GM21825 (cell line): ENCODE data around the gene PIGB.
"Not testable (repeated sequence)": the region's sequence is repeated elsewhere in the genome, so short reads cannot be mapped to it uniquely, and the experiment has no call there.

Source experiments
- ATAC-seq: cut with Tn5 transposase; IDR thresholded peaks from one replicate; pipeline ENCODE4 v1.9.1; 2021; ENCODE audit warnings: mild to moderate bottlenecking, moderate library complexity; ENCODE audit not compliant: unreplicated experiment

PIGB gene

DNA sequence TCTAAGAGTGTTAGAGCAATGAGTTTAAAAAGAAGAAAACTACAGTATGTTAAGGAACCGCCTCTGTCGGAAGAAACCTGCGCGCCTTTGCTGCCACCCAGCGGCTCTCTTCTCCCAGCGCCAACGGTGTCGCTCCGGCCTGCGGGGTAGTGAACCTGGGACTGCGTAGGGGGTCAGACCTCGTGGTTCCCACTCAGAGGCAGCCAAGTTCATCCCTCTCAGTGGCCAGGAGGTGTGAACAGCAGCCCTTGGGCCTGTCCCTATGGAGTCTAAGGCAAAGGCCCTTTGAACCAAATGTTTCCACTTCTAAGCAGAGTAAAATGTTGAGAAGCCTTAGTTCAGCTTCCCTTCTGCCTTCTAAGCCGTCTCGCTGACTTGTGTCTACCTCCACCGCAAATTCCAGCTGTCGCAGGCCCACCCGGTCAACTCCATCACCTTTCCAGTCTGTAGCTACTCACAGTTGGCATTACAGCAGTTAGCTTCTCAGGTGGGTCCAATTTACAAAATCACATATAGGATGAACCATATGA lies 28.4 kb upstream of the PIGB start:
- ATAC-seq, result peak; percentile 70

GRCh38 chr15:55297315-55297714 lies 21.7 kb upstream of the PIGB start:
- no peak for ATAC-seq

GRCh38 chr15:55302801-55303200 lies 16.2 kb upstream of the PIGB start:
- not testable (repeated sequence) for ATAC-seq

GRCh38 chr15:55319537-55320237 lies 665 bp downstream of the PIGB start:
- peak; percentile 45 for ATAC-seq

- ATAC-seq, result no peak
These were observed 1.2 kb downstream of the PIGB start for GRCh38 chr15:55320238-55320550.

DNA sequence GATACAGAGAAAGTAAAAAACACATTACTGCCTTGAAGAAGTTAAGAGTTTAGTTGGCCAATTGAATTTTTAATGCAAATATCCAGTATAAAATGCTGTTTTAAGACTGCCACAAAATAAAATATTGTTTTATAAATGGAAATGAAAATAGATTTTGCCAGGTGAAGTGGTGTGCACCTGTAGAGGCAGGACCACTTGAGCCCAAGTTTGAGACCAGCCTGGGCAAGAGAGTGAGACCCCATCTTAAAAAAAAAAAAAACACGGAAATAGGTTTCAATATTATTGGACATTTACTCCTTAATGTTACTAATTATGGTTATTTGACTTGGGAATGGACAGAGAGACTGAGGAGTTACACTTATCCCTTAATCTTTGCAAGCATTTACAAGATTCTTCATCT lies 1.9 kb downstream of the PIGB start:
- no peak for ATAC-seq

DNA sequence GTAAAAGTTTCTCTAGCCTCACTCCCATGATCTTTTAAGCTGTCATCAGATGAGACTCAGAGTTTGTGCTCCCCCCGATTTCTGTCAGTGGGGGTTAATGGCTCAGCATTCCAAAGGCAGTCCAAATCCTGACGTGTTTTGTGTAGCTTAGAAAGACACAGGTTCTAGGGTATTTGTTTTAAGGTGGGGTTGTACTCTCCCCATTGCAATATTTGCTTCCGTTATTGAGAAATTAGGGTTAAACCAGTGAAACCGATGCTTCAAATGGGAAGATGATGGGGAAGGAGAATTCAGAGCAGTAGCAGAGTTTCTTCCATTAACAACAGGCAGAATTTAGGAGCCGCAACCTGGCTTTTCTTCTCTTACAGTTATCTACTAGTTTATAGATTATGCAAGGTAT lies 3.4 kb downstream of the PIGB start:
- ATAC-seq, result no peak

GRCh38 chr15:55327387-55327786 lies 8.4 kb downstream of the PIGB start:
- no peak for ATAC-seq

- no peak for ATAC-seq
These were observed 15.3 kb downstream of the PIGB start for GRCh38 chr15:55334371-55334770.

DNA sequence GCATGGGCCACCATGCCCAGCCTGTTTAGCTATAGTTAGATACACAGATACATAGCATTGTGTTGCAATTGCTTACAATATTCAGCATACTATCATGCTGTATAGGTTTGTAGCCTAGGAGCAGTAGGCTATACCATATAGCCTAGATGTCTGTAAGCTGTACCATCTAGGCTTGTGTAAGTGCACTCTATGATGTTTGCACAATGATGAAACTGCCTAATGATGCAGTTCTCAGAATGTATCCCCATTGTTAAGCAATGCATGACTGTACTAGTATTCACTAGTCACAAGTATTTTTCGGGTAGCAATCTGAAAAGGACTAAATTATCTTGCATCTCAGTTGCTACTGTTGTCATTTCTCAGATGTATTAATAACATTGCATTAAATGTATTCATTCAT lies 16.0 kb downstream of the PIGB start:
- no peak for ATAC-seq

DNA sequence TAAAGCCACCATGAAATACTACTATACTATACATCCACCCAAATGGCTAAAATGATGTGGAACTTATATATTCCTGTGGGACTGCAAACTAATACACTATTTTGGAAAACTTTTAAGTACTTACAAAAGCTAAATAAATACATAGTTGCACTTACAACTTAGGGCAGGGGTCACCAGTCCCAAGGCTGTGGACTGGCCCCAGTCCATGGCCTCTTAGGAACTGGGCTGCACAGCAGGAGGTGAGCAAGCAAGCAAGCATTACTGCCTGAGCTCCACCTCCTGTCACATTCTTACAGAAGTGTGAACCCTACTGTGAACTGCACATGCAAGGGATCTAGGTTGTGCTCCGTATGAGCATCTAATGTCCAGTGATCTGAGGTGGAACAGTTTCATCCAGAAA lies 18.1 kb downstream of the PIGB start:
- no peak for ATAC-seq

DNA sequence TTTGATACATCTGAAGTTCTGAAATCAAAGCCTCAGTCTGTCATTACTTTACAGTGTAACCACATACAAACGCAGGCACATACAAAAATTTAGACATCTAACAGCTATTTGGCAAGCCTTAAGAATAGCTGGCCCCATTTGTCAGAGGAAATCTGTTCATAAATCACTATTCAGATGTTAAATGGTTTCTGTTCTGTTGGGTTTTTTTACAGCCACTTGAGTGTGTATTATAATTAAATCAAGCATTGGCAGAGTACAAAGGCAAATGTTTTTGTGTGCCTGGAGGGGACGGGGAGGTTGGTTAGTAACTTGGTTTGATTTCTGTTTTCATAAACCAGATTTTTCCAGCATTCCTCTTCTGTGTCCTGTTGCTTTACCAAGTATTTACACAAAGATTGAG lies 24.1 kb downstream of the PIGB start:
- no peak for ATAC-seq

DNA sequence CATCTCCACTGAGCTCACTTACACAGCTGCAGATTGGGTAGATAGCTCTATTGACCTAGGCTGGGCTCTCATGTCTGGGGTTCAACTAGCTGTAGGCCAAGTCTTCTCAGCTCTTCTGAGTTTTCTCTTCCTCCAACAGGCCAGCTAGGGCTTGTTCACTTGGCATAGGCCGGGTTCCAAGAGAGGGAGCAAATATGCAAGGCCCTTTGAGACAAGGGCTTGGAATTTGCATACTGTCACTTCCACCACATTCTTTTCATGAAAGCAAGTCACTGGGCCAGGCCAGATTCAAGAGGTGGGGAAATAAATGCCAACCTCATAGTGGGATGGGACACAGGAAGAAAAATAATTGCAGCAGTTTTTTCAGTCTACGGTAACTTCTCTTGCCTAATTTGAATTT lies 25.2 kb downstream of the PIGB start:
- no peak for ATAC-seq

DNA sequence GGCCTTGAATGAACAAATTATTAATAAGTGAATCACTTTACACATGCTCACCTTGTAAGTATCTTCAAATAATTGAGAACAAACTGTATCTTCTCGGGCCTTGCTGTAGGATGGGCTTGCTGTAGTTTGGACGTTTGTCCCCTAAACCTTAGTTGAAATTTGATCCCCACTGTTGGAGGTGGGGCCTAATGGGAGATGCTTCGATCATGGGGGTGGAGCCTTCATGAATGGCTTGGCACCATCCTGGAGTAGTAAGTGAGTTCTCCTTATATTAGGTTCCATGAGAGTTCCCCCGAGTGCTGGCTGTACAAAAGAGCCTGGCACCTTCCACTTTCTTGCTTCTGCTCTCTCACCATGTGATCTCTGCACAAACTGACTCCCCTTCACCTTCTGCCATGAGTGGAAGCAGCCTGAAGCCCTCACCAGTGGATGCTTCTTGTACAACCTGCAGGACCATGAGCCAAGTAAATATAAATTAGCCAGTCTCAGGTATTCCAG lies 29.3 kb downstream of the PIGB start:
- no peak for ATAC-seq

DNA sequence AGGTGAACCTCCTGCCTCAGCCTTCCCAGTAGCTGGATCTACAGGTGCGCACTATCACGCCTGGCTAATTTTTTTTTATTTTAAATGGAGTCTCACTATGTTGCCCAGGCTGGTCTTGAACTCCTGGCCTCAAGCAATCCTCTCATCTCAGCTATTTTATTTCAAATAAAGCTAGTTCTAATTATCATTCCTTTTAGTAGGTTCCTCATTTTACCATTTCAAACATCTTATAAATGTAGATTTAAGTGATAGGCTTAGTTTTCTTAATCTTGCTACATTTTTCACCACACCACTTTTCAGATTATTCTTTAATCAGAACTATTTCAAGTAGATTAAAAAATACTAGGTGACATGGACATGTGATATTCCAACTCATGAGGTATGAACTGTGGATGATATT lies 30.3 kb downstream of the PIGB start:
- ATAC-seq, result no peak

GRCh38 chr15:55353025-55353424 lies 34.0 kb downstream of the PIGB start:
- no peak for ATAC-seq

DNA sequence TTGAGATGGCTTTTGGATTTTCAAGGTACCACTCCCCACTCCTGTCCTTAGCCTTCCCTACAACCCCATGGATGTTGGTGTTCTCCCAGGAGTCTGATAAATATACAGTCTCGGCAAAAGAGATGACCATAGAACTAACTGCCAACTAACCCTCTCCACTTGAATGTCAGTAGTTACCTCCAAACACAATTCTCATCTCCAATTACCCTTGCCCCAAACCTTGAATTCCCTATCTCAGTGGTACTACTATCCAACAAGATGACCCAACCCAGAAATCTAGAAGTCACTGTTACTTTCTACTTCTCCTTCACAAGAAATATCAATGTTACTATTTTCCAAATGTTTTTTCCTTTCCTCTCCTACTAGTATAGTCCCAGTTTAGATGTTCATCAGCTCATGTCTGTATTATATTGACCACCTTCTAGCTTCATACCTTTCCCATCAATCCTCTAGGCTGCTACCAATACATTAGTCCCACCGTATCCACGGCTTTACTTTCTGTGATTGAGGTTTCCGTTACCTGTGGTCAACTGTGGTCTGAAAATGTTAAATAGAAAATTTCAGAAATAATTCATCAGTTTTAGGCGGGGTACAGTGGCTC lies 38.1 kb downstream of the PIGB start:
- no peak for ATAC-seq

GRCh38 chr15:55357774-55358173 lies 38.8 kb downstream of the PIGB start:
- no peak for ATAC-seq

GRCh38 chr15:55358471-55358870 lies 39.4 kb downstream of the PIGB start:
- ATAC-seq, result no peak

DNA sequence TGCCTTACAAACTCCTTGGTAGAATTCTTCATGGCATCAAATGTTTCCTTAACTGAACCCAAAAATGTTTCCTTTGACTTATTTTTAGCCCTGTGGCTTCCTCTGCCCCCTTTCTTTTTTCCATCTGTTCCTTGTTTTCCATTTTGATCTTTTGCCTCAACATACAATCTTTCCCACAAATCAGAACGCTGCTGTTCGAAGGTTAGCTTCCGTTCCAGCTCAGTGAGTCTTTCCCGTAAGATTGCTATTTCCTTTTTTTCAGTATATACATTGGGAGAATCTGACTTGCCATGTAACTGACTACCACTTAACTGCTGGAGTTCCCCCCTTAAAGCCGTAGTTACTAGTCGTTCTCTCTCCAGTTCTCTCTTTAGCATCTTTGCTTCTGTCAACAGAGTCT lies 41.2 kb downstream of the PIGB start:
- no peak for ATAC-seq

- no peak for ATAC-seq
These were observed 42.0 kb downstream of the PIGB start for GRCh38 chr15:55361048-55361447.

- no peak for ATAC-seq
These were observed 43.6 kb downstream of the PIGB start for GRCh38 chr15:55362641-55363040.

DNA sequence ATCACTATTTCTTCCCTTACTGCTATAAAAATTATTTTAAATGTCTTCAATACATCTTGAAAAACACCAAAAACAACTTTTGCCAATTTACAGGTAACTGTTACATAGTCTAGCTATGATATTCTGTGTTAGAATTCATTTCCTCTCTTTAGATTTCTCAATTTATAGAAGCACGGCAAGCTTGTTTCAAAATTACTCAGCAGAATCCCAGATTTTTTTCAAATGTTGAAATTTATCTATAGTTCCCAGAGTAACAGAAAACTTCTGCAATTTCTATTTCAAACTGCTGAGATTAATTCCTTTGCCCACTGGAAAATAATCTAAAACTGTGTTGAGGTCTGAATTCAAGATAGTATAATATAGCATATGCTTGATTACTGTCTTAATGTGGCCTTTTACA lies 48.0 kb downstream of the PIGB start:
- no peak for ATAC-seq
